Measurements from ENCODE around the gene FYCO1. TPM values are rescaled to one million over a fixed set of nuclear protein-coding genes. Genes with fewer than 3 reads are reported as not detected.

The FYCO1 gene
- total RNA-seq, 4 donors from 2014 or later, result 45.3 to 64.5 (median 53.7) TPM

- Histone ChIP-seq H3K4me1 (peaks cover 19% of the 10 kb centered on the region), H3K27me3 (no peaks in the 10 kb centered on the region), H3K9me3 (no peaks in the 10 kb centered on the region), H3K36me3 (peaks cover 80% of the 10 kb centered on the region), H3K4me3 (no peak overlapping the region), H3K27ac (no peak overlapping the region)
- whole genome bisulfite sequencing, result 86% methylated on average over 7 of the region's 7 CpGs
- TF ChIP-seq, protein P1, sequence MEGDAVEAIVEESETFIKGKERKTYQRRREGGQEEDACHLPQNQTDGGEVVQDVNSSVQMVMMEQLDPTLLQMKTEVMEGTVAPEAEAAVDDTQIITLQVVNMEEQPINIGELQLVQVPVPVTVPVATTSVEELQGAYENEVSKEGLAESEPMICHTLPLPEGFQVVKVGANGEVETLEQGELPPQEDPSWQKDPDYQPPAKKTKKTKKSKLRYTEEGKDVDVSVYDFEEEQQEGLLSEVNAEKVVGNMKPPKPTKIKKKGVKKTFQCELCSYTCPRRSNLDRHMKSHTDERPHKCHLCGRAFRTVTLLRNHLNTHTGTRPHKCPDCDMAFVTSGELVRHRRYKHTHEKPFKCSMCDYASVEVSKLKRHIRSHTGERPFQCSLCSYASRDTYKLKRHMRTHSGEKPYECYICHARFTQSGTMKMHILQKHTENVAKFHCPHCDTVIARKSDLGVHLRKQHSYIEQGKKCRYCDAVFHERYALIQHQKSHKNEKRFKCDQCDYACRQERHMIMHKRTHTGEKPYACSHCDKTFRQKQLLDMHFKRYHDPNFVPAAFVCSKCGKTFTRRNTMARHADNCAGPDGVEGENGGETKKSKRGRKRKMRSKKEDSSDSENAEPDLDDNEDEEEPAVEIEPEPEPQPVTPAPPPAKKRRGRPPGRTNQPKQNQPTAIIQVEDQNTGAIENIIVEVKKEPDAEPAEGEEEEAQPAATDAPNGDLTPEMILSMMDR (IDR thresholded peaks at IDR 0.05), result no peak
- TF ChIP-seq POLR2A (IDR thresholded peaks at IDR 0.05) (no peak), EP300 (IDR thresholded peaks at IDR 0.05) (no peak), POLR2AphosphoS5 (IDR thresholded peaks at IDR 0.05) (no peak)
- DNase-seq (ENCODE audit: low spot score in 2 of 2), result no peak
Measured at GRCh38 chr3:45980229-45980813, 15.3 kb downstream of the FYCO1 start.

GRCh38 chr3:45979378-45979777 lies 16.2 kb downstream of the FYCO1 start:
- Histone ChIP-seq H3K36me3 (peaks cover 82% of the 10 kb centered on the region), H3K27me3 (no peaks in the 10 kb centered on the region), H3K27ac (no peak overlapping the region), H3K4me3 (no peak overlapping the region), H3K4me1 (peaks cover 11% of the 10 kb centered on the region), H3K9me3 (no peaks in the 10 kb centered on the region)
- DNase-seq (ENCODE audit: low spot score in 2 of 2), result no peak
- no peak for TF ChIP-seq EP300 (IDR thresholded peaks at IDR 0.05)
- TF ChIP-seq POLR2A (IDR thresholded peaks at IDR 0.05), result no peak
- TF ChIP-seq POLR2AphosphoS5 (IDR thresholded peaks at IDR 0.05), result no peak
- TF ChIP-seq, protein P1 (IDR thresholded peaks at IDR 0.05), result no peak
- WGBS, result 91% methylated on average over 4 of the region's 4 CpGs

DNA sequence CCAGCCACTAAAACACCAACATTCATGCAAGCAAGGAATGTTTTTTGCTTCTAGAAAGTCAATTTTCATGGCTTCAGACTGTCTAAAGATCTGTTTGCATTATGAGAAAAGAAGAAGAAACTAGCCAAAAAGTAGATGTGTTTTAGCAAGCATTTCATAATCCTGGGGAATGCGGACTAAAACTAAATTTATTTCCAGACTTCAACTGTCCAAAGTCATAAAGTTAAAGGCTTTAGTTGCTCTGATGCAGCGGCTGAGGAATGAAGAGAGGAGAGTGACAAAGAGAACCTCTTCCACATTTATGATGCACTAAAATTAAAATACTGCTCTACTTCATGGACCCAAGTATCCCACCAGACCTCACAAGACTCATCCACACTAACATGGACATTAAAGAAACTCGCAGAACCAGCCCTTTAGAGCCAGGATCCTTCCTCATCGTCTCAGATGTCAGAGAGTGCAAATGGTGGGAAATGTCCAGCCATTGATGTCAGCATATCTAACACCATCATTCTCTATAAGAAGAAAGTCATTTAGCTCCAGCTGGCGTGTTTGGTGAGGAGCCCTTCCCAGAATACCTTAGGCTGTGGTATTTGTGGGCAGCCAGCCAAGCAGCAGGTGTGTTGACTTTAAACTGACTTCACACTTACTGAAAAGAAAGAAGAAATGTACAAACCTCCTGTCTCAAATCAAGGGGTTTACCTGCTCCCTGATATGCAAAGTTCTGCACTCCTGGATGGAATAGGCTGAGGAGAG lies 17.4 kb downstream of the FYCO1 start:
- no peaks in the 10 kb centered on the region for H3K27me3 ChIP-seq
- peaks cover 85% of the 10 kb centered on the region for H3K36me3 ChIP-seq
- H3K4me1 ChIP-seq, result peaks cover 11% of the 10 kb centered on the region
- no peaks in the 10 kb centered on the region for H3K9me3 ChIP-seq
- DNase-seq (ENCODE audit: low spot score in 2 of 2), result no peak
- no peak overlapping the region for H3K4me3 ChIP-seq
- 57% methylated on average over 5 of the region's 5 CpGs for WGBS
- TF ChIP-seq, protein P1 (IDR thresholded peaks at IDR 0.05), result no peak
- TF ChIP-seq EP300 (IDR thresholded peaks at IDR 0.05) (no peak), POLR2AphosphoS5 (IDR thresholded peaks at IDR 0.05) (no peak), POLR2A (IDR thresholded peaks at IDR 0.05) (no peak)
- H3K27ac ChIP-seq, result no peak overlapping the region

DNA sequence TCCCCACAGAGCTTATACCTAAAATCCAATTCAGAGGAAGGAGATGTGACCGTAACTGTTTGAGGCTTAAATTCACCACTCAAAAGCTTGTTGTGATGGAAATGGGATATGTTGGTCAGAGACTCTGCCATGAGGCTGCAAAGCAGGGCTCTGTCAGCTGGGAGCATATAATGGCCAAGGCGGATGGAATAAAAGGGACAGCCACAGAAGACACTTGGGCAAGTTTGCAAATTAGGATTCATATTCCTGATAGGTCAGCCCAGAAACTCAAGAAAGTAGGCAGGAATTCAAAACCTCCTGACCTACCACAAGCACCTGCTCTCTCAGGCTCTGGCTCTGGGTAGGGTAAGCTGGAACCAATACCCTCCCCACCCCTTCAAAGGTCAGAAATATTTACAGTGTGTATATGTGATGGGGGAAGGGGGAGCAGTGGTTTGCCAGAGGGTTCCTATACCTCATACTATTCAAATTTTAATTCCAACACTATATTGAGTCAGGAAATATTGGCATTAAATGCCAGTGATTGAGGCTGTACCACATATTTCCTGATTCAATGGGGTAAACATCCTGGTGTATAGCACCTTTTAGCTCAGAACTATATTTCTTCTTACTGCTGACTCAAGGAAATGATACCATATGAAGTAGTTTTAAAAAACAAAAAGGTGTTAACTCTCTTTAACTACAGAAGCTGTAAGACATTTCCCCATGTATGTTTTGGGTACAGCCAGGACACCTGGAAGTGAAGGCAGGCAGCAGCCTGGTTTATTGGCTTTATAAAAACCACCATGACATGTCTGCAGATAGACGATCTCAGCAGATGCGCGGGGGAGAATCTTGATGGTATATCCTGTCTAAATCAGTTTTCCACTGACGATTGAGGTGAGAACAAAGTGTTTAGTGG lies 19.2 kb downstream of the FYCO1 start:
- peaks cover 72% of the 10 kb centered on the region for H3K36me3 ChIP-seq

More for the DNA sequence above, 19.2 kb downstream of the FYCO1 start:
- H3K4me1 ChIP-seq, result peaks cover 11% of the 10 kb centered on the region
- H3K9me3 ChIP-seq, result no peaks in the 10 kb centered on the region
- TF ChIP-seq EP300 (IDR thresholded peaks at IDR 0.05), result no peak
- TF ChIP-seq POLR2AphosphoS5 (IDR thresholded peaks at IDR 0.05), result no peak
- no peak for TF ChIP-seq POLR2A (IDR thresholded peaks at IDR 0.05)
- TF ChIP-seq, protein P1 (IDR thresholded peaks at IDR 0.05), result no peak
- no peak overlapping the region for H3K27ac ChIP-seq
- H3K4me3 ChIP-seq, result no peak overlapping the region
- DNase-seq (ENCODE audit: low spot score in 2 of 2), result no peak
- no peaks in the 10 kb centered on the region for H3K27me3 ChIP-seq
- 85% methylated on average over 6 of the region's 6 CpGs for WGBS
